Measurements from ENCODE around the gene ALKBH3.

The ALKBH3 gene

DNA sequence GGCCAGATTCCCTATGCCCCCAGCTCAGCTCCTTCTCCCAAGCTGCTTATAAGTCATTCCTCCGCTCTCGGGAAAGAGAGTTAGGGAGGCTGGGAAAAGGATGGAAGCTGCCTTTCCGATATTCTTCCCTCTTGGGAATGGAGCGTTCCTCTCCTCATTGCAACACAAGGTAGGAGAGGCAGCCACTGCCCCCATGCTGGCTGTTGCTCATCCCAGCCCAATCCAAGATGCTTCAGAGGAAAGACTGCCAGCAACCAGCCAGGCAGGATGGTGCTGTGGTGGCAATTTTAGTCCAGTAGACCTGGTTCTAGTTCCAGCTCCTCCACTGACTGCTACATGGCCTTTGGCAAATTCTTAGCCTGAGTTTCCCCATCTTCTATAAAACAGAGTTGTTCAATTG, 48.1 kb downstream of the ALKBH3 start:
- no peak for DNase-seq (ENCODE audit: low read depth, low spot score)
- TF ChIP-seq, protein P1, sequence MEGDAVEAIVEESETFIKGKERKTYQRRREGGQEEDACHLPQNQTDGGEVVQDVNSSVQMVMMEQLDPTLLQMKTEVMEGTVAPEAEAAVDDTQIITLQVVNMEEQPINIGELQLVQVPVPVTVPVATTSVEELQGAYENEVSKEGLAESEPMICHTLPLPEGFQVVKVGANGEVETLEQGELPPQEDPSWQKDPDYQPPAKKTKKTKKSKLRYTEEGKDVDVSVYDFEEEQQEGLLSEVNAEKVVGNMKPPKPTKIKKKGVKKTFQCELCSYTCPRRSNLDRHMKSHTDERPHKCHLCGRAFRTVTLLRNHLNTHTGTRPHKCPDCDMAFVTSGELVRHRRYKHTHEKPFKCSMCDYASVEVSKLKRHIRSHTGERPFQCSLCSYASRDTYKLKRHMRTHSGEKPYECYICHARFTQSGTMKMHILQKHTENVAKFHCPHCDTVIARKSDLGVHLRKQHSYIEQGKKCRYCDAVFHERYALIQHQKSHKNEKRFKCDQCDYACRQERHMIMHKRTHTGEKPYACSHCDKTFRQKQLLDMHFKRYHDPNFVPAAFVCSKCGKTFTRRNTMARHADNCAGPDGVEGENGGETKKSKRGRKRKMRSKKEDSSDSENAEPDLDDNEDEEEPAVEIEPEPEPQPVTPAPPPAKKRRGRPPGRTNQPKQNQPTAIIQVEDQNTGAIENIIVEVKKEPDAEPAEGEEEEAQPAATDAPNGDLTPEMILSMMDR (IDR thresholded peaks at IDR 0.05; ENCODE audit: insufficient read depth, low read length, missing control alignments) = no peak
- ChIA-PET CTCF (interaction anchor here (1.2 to 1.3 kb wide), 4 partner anchors 12 to 106 kb away, joined by 3 to 8 read pairs (median 4); no protein-coding TSS in a partner anchor), POLR2A (interaction anchor here (2.2 kb wide), 1 partner anchor 14 kb away, joined by 11 read pairs; the partner anchor contains the start of gene C11orf96)
- no peak overlapping the region for H3K4me3 ChIP-seq (ENCODE audit: low read depth, low read length)

DNA sequence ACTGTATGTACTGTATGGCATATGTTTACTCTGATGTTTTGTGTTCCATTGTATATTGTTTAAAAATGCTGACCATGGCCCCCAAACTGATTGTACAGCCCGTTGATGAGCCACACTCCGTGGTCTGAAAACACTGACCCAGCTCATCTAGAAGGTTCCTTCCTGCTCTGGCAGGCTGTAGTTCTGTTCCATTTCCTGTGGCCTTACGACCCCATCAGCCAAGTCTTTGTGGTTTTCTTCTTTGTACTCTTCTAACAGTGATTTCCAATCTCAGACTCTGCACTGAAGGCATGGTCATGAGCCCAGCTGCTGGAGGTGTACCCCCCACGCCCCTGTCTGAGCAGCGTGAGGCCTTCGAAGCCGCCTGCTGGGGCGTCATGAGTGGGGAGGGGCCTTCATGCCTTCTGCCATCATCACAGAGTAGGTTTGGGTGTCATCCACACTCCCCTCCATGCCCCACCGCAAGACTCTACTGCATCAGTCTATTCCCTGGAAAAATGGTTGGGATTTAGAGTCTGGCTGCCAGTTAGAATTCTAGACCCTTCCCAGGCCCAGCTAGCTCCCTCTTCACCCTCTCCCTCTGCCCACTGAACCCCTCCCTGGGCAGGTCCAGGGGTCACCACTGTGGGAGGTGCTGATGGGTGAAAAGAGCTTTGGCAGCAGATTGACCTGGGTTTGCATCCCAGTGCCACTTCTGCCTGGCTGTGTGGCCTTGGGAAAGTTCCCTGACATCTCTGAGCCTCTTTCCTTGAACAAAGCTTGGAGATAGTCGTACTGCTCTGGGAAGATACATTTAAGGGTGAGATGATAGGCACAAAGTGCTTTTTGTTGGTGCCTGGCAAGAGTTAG, 50.5 kb downstream of the ALKBH3 start:
- ChIA-PET CTCF (interaction anchor here (0.9 to 3.8 kb wide), 7 partner anchors 8 to 112 kb away, joined by 3 to 14 read pairs (median 6); partner anchors contain the start of gene C11orf96), POLR2A (interaction anchor here (1.7 kb wide), 1 partner anchor 11 kb away, joined by 4 read pairs; the partner anchor contains the start of gene C11orf96)

DNA sequence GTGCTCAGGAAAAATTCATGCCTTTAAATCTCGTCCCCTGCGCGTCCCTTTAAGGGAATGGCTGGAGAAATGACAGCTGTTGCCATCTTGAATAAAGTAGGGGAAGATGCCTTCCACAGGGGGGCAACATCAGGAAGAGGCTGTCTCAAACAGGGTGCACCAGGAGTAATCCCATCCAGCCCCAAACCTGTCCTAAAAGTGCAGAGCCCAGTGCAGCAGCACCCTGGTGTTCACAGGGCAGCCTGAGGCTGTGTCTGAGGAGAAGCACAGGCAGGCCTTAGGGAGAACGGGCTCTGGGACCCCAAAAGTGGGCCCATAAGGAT, 51.0 kb downstream of the ALKBH3 start:
- TF ChIP-seq, protein P1 (IDR thresholded peaks at IDR 0.05; ENCODE audit: insufficient read depth, low read length, missing control alignments) = peak; percentile 26
- ChIA-PET CTCF (interaction anchor here (1.3 to 3.8 kb wide), 4 partner anchors 10 to 24 kb away, joined by 5 to 14 read pairs (median 9); partner anchors contain the start of gene C11orf96), POLR2A (interaction anchor here (1.7 kb wide), 1 partner anchor 11 kb away, joined by 4 read pairs; the partner anchor contains the start of gene C11orf96)
- no peak for DNase-seq (ENCODE audit: low read depth, low spot score)
- H3K4me3 ChIP-seq (ENCODE audit: low read depth, low read length) = no peak overlapping the region

More for the DNA sequence above, 50.5 kb downstream of the ALKBH3 start:
- TF ChIP-seq, protein P1 (IDR thresholded peaks at IDR 0.05; ENCODE audit: insufficient read depth, low read length, missing control alignments) = no peak
- no peak for DNase-seq (ENCODE audit: low read depth, low spot score)
- no peak overlapping the region for H3K4me3 ChIP-seq (ENCODE audit: low read depth, low read length)

DNA sequence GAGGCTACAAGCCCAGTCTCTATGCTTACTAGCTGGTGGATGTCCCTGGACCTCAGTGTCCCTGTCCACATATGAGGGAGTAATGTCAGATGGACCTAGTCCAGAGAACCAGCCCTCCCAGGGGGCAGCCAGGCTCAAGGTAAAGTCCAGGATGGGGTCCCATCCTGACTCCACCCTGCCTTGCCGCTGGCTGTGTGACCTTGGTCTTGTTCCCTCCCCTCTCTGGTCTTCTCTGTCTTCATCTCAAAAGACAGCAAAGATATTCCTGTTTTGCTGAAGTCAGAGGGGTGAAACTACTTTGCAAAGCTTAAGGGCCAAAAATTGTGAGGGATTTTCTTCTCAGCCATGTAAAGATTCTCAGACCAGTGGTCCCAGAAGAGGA, 52.6 kb downstream of the ALKBH3 start:
- TF ChIP-seq, protein P1 (IDR thresholded peaks at IDR 0.05; ENCODE audit: insufficient read depth, low read length, missing control alignments) = no peak
- no peak for DNase-seq (ENCODE audit: low read depth, low spot score)
- peak overlapping the region; percentile 39 for H3K4me3 ChIP-seq (ENCODE audit: low read depth, low read length)
- ChIA-PET POLR2A (interaction anchor here (1.4 kb wide), 2 partner anchors 9 to 10 kb away, joined by 6 to 27 read pairs; partner anchors contain the start of gene C11orf96), CTCF (interaction anchor here (0.7 to 3.8 kb wide), 11 partner anchors 8 to 104 kb away, joined by 3 to 14 read pairs (median 4); partner anchors contain the start of gene C11orf96)

DNA sequence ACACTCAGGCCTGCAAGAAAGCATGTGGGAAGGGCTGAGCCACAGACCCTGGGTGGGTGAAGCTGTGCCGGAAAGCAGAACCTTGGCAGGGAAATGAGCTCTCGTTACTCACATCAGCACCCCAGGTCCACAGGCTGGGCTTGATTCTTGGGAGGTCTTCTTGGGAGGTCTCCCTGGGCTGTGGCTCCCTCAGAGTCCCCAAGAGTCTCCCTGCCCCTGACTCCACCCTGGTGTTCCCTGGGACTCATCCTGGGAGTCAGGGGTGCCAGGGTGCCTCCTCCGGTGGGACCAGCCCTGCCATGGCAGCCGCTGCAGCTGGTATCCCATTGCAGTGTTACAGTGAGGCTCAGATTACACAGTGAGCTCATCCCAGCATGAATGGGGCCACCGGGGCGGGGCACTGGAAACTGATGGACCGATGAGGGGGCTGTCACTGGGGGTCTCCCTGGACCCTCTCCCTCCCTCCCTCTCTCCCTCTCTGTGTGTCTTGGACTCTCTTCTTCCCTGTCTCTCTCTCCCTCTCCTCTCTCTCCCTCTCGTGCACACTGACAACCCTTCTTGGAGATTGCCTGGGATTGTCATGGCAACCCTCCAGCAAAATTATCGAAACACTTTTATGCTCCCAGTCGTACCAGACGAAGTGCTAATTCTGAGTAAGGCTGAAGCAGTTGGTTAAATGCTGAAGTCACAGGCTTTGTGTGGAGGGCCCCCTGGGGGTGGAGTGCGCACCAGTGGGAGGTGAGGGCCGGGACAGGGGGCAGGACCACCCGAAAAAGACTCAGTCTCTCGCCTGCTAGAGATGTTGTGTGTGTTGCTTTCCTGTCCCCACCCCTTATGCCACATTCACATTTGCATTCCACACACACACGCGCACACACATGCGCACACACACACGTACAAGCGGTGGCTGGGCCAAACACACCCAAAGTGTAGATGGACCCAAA, 53.2 kb downstream of the ALKBH3 start:
- no peak for DNase-seq (ENCODE audit: low read depth, low spot score)
- CTCF ChIA-PET = interaction anchor here (0.7 to 3.8 kb wide), 9 partner anchors 9 to 104 kb away, joined by 3 to 14 read pairs (median 5); no protein-coding TSS in a partner anchor
- POLR2A ChIA-PET = interaction anchor here (1.4 kb wide), 2 partner anchors 9 to 11 kb away, joined by 6 to 27 read pairs; partner anchors contain the start of gene C11orf96
- peak overlapping the region; percentile 39 for H3K4me3 ChIP-seq (ENCODE audit: low read depth, low read length)
- TF ChIP-seq, protein P1 (IDR thresholded peaks at IDR 0.05; ENCODE audit: insufficient read depth, low read length, missing control alignments) = no peak
